Measurements from ENCODE around the gene SCEL. TPM values are rescaled to one million over a fixed set of nuclear protein-coding genes. Genes with fewer than 3 reads are reported as not detected.
"Not testable (repeated sequence)": the region's sequence is repeated elsewhere in the genome, so short reads cannot be mapped to it uniquely, and the experiment has no call there.

Gene SCEL
- total RNA-seq, 1 donor from 2014 or later, result 0.31 TPM

DNA sequence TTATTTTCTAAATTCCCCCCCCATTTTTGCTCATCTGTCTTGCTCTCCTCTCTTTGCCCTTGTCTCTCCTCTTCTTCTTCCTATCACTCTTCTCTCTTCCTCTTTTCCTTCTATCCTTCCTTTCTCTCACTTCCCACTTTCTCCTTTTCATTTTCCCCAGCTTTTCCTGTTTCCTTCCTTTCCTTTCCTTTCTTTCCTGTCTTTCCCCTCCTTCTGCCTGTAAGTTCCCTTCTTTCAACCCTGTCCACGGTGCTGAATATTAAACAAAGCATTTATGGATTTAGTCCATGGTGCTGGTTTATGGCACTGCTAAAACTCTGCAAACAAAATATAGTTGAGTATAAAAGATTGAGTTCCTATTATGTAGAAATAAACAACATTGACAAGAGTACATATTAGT lies 27.6 kb downstream of the SCEL start:
- no peak for DNase-seq

DNA sequence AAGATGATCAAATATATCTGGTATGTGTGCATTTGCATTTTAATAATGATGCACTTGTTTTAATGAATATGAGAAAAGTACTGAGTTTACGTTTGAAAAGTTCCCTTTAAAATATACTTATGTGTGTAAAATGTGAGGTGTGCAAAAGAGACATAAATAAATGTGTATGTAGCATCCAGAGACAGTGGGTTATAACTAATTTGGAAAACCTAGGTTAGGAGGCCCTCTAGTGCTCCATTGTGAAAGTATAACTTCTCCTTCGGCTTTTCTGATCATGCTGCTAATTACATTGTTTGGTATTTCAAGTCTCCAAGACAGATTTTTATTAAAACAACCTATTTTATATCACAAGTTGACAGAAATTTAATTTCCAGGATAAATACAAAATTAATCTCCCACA lies 30.1 kb downstream of the SCEL start:
- no peak for DNase-seq

DNA sequence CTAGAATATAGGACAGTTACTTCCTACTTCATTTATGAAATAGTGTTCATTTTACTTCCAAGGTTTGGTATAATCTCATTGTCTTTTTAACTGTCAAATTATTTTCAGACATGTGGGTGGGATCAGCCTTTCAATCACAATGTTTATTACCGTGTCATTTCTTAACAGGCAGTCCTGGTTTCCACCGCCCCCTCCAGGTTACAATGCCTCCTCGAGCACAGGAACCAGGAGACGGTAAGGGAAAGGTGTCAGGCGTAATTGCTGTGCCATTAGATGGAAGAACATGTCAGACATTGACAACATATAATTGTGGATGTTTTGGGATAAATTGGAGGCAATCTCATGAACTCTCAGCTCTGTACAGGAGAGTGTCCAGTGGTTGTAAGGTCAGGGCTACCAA lies 36.5 kb downstream of the SCEL start:
- no peak for DNase-seq

DNA sequence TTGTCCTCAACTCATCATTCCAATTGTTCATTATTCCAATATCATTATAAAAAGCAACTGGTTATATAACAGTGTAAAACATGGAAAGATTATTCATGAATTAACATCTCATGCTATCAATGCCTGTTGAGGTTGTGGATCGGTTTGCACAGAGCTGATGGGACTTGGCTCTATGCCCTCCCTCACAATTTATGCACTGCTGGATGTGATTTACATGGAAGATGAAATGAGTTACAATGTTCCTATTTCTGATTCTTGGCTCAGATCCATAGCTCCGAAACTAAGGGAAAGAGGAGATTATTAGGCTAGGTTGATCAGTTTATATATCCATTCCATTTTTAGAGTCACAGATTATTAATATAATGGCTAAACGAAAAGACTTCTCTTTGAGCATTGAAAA lies 38.6 kb downstream of the SCEL start:
- DNase-seq, result no peak

DNA sequence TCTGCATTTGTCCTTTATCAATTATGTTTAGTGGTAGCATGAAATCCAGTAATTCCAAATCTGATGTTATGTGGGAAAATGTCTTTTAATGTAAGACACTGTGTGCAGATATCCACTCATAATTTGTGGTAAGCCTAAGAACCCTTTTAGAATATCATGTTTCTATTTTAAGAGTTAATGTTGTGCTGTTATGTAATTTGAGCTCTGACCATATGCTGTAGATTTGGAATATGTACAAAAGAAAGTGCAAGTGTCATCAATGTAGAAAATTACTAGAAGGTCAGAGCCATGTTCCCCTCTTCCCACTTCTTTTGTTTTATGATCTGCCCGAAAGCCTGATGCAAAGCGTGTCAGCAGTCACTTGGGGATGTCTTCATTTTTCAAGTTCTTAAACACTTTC lies 44.5 kb downstream of the SCEL start:
- DNase-seq, result no peak

DNA sequence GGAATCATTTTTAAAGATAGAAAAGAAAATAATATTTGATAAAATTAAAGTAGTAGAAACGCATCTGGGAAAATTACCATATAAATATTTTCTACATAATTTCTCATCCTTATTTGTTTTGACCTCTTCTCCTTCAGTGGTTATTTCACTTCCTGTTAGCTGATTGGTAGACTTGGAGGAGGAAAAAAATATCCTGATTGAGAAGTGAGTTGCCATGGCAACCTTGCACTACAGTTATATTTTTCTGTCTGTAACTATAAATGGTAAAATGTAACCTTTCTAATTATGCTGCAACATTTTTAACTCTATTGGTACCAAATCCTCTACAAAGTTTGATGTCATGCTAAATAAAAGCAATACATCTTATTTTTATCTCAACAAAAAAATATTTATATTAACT lies 45.2 kb downstream of the SCEL start:
- no peak for DNase-seq

DNA sequence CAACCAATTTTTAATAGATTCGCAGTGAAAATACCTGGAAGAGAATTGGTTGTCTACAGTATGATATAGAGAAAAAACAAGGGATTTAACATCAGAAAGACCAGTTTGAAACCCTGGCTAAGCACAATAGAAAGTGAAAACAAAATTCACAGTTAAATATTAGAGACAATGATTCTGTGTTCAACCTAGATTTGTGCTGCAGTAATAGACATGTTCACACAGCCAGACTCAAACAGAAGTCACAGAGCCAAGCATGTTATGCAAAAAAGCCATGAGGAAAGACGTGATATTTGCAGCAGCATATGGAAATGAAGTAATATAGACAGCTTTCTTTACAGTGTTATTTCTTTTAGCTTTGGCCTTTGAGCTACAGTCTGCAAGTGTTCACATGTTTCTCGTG lies 48.1 kb downstream of the SCEL start:
- no peak for DNase-seq

DNA sequence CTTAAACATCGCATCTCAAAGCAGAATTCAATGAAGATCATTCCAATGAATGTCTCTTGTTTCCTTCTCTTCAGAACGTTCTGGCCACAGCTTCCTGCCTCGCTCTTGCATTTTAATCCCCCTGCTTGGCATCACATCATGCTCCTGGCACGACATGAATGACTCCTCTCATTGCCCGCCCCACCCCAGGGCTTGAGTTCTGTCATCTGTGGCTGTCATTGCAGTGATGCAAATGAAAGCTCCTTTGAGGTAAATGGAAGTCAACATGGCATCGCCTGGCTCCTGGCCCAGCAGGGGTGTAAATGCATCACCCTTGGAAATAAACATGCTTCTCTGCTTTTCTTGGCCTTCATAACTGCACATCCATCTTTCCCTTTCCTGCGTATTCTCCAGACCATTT lies 48.6 kb downstream of the SCEL start:
- peak; percentile 84 for DNase-seq

DNA sequence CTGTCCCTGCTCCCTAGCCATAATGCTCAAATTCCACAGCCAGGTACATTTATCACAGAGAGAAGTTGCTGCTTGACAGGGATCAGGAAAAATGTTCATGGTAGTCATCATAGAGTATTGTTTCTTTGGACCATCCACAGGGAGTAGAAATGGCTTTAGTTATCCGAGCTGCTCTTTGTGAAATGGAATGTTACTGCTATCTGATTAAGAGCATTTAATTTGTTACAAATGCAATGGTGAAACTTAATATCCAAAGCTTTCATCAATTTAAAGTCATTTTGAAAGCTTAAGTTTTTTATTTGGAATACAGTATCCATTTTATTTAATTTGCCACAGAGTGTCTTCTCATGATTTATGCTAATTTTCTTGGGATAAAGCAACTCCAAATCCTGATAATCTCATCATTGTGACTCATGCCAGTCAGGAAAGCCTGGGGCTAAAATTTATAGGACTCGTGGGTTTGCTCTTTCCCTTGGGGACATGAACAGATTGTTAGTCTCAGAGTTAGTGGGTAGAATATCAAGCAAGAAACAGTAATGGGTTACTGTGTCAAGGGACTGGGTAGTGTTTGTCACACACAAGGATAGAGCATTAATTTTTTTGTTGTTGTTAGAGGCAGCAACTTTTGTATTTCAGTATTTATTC lies 59.8 kb downstream of the SCEL start:
- no peak for DNase-seq

DNA sequence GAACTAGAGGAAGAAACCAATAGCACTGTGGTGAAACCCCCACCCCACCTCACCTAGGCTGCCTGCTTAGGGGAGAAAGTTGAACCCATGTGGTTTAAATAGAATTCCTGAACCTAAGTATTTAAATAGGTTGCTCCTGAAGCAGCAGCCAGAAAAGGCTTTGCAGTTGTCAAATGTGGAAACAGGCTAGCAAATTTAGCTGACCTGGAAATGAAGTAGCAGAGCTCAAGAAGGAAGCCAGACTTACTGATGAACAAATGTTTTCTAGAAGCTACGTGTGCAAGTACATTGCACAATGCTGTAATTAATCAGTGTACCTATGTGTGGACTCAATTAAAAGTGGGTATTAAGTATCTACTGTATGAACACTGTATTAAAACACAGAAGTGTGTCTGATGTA lies 61.3 kb downstream of the SCEL start:
- no peak for DNase-seq

DNA sequence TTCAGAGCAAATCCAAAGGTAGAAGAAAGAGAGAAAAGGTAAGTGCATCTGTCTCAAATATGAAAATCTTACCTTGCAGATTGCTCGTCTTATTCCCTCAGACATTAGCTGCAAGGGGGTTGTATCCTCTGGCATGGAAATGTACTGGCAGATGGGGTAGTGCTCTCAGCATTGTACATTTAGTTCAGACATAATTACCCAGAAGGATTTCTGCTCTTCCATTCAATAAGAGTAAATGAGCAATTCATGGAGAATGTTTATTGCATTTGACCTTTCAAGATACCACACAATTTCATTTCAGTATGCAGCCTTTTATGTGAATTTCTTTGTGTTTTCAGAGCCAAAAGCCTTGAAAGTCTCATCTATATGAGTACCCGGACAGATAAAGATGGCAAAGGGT lies 63.8 kb downstream of the SCEL start:
- no peak for DNase-seq

DNA sequence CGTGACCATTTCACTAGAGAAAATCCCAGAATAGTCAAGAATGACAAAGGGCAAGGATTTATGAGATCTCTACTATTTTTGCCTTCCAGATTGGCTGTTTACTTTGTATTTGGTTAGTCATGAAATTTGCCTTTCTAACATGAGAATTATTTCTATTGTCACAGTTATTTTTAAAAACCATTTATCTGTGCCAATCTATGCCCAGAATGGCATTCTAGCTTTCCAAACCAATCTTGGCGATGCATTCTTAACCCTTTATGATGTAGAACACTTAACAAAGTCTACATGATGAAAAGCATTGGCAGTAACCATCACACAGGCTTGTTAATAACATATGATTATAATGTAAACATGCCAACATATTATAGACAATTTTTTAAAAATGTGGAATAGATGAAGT lies 65.2 kb downstream of the SCEL start:
- DNase-seq, result no peak

DNA sequence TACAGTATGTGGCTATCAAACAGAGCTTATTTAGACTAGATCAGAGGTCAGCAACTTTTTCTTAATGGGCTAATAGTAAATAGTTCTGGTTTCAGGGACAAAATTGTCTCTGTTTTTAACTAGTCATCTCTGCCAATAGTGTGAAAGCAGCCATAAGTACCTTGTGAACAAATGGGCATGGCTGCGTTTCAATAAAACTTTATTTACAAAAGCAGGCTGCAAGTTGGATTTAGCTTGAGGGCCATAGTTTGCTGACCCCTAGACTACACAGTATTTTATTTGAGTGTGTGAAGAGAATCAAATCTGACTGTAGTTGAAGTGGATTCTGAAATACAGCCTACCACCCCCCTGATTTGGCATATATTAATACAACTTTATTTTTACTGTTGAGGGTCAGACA lies 75.6 kb downstream of the SCEL start:
- DNase-seq, result no peak

DNA sequence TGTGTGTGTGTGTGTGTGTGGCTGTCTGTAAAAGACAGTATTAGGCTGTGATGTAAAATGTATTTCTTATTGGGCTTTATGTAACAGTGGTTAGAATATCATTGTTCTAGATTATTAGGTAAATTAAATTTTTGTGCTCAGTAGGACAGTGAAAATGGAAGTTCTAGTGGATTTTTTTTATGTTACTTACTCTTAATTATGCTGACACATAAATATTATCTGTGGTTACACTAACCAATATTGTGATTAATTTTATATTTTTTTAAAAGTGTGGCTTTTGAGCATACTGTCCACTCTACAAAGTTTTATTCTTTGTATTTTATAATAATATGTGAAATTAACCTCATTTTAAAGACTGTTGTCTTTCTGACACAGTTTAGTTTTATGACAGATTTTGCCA lies 80.5 kb downstream of the SCEL start:
- DNase-seq, result no peak

DNA sequence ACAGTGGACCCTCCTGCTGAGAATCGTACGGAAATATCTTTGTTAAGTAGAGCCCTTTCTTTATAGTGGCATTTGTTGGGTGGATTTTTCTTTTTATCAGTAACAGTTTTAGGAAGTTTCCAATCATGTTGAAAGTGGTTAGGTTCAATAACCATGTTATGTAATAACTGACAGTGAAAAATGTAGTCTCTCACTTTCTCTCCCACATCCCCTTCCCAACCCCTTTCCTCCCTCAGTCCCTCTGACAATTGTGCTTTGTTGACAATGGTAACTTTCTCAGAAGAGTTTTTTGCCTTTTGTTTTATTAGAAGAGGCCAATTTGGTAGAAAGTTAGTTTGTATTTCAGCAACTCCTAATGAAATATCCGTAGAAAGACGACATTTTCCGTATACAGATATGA lies 84.1 kb downstream of the SCEL start:
- DNase-seq, result no peak

DNA sequence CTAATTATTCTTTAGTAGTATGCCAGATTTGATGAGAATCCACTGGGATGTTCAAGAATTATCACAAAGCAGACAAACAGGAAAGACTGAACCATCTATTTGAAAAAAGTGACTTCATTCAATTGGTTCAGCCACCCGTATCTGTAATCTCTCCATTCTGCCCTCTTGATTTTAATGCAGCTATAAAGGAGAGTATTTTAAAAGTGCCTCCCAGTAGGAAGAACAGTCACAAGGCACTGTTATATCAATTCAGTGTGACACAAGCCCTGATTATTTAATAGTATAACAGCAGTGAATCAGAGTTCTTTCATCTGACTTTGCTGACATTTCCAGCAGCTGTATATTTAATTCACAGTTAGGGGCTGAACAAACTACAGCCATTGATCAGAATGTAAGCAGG lies 84.6 kb downstream of the SCEL start:
- no peak for DNase-seq

DNA sequence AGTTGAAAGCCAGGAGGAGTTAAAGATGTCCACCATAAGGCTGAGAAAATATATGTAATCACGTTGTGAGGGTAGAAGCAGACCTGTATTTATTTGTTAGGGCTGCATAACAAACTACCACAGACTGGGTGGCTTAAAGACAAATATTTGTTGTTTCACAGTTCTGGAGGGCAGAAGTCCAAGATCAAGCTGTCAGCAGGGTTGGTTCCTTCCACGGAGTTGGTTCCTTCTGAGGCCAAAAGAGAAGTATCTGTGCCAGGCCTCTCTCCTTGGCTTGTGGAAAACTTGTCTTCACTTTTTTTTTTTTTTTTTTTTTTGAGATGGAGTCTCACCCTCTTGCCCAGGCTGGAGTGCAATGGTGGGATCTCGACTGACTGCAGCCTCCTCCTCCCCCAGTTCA lies 88.3 kb downstream of the SCEL start:
- no peak for DNase-seq

DNA sequence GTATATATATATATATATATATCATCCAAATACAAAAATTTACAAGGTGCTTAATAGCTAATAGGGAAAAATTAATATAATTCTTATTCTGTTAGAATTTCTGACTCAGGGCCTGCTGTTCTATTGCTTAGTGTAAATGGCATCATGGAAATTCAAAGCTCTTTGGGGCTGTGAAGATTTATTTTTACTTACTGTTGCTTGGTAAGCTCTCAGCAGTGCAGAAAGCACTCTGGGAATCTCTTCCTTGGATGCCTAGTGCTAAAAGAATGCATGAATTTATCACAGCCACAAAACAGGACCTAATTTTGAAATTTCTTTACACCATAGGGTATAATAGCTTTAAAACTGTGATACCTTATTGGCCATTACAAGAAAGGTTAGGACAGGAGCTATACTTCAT lies 92.7 kb downstream of the SCEL start:
- no peak for DNase-seq

DNA sequence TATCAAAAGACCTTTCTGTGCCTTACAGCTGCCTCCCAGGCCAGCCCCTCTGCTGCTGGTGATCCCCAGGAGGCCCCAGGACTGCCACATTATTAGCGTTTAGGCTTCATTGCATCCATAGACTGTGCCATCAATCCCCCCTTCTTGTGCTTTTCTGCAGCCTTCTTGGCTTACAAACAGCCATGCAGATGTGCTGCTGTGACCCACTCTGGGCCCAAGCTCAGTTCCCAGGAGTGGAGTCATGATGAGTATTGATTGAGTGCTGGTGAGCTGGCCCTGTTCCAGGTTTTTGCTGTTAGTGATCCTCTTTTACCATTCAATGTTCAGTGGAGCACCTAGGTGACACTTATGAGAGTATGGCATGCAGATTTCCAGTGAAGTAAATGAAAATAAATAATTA lies 102.1 kb downstream of the SCEL start:
- DNase-seq, result no peak

DNA sequence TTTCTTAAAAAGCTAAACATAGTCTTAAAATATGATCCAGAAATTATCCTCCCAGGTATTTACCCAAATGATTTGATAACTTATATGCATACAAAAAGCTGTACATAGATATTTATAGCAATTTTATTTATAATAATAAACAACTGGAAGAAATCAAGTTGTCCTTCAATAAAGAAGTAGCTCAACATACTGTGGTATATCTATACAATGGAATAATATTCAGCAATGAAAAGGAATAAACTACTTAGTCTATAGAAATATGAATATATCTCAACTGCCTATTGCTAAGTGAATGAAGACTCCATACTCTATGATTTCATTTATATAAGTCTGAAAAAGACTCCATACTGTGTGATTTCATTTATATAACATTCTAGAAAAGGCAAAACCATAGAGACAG lies 114.9 kb downstream of the SCEL start:
- DNase-seq, result no peak

DNA sequence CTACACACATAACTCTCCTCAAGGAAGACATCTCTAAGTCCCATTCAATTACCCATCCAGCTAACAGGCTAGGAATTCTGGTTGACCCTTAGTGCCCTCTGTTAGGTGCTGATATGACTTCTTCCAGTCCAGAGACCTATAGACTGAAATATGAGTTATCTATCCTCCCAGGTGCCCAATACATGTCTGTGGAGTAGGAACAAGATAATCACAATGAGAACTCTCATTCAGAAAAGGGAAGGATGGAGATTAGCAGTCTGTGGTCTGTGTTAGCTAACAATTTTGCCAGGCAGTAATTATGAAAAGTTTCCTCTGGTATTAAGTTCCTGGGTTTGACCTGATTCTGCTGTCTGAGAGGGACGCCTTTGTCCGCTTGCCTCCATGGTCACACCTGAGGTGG lies 117.8 kb downstream of the SCEL start:
- DNase-seq, result no peak

DNA sequence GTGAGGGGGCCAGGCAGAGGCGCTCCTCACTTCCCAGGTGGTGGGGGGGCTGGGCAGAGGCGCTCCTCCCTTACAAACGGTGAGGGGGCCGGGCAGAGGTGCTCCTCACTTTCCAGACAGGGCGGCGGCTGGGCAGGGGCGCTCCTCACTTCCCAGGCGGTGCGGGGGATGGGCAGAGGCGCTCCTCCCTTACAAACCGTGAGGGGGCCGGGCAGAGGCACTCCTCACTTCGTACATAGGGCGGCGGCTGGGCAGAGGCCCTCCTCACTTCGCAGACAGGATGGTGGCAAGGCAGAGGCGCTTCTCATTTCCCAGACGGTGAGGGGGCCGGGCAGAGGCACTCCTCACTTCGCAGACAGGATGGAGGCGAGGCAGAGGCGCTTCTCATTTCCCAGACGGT lies 124.5 kb downstream of the SCEL start:
- DNase-seq, result not testable (repeated sequence)

DNA sequence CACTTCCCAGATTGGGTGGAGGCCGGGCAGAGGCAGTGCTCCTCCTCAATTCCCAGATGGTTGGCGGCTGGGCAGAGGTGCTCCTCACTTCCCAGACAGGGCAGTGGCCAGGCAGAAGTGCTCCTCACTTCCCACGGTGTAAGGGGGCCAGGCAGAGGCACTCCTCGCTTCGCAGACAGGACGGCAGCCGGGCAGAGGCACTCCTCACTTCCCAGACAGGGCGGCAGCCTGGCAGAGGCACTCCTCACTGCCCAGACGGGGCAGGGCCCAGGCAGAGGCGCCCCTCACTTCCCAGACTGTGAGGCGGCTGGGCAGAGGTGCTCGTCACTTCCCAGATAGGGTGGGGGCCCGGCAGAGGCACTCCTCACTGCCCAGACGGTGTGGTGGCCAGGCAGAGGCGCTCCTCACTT lies 125.3 kb downstream of the SCEL start:
- DNase-seq, result no peak

DNA sequence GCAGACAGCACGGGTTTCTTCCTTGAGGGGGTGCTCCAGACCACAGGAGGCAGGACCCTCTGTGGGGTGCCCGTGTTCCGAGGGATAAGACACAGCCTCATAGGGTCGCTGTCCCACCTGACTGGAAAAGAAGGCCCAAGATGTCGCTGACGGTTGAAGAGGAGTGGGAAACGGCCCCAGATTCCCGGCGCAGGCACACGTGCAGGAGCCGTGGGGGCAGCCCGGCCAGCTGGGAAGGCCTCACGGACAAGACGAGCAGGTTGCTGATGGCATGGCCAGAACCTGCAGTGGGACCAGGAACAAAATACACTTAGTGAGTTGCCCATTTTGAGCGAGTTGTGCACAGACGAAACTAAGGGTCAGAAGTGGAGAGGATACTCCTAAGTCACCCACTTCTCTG lies 126.8 kb downstream of the SCEL start:
- DNase-seq, result not testable (repeated sequence)

DNA sequence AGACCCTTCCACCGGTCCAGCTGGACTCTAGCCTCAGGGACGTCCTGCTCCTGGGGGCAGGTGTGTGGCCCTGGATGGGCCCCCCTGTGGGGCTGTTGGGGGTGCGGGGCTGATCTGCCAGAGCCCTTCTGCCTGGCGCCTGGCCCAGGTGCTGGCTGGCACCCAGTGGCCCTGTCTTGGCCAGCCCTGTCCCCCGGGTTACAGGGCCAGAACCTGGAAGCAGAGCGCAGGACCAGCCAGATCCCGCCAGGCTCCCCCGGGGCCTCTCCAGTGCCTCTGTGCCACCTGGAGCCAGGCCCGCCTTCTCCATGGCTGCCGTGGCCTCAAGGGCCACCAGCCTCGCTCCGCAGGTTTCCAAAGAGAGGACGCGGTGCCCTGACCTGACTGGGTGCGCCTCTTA lies 127.3 kb downstream of the SCEL start:
- DNase-seq, result not testable (repeated sequence)

Data from occipital lobe (tissue), 2 donors.